K562 (cell line): Measurements from ENCODE around the gene CTH. TPM values are rescaled to one million over a fixed set of nuclear protein-coding genes. Genes with fewer than 3 reads are reported as not detected.
A peak's percentile ranks its signal among the peaks of the same experiment; 100 is the strongest.

Experiments used
- BCL6 ChIP-seq: fragments of 250-450 bp; sonication (Bioruptor Pico); IDR thresholded peaks from 2 replicates; pipeline ENCODE4 v1.4.0; 2020
- CBFB ChIP-seq: sonication (generic); formaldehyde crosslinking; IDR thresholded peaks from 2 replicates; pipeline ENCODE4 v1.4.0; 2020; ENCODE audit warnings: mild to moderate bottlenecking, missing genetic modification reagents
- HDAC1 ChIP-seq, 2 experiments: fragments of 450-650 bp; IDR thresholded peaks; 2 replicates each; pipeline ENCODE4 v1.6.1; 2016 to 2017; ENCODE audit warnings: inconsistent platforms in 1 of 2, mild to moderate bottlenecking in 1 of 2, moderate library complexity in 1 of 2
- MAFG ChIP-seq: fragments of 450-650 bp; conservative IDR thresholded peaks from 2 replicates; pipeline ENCODE4 v1.6.1; 2016; ENCODE audit warnings: missing genetic modification characterization, missing compliant biosample characterization
- MAFK ChIP-seq: IDR thresholded peaks from 2 replicates; pipeline ENCODE4 v1.6.1; 2011; ENCODE audit warnings: low read length, improper control_type of control experiment
- MTF1 ChIP-seq: fragments of 250-450 bp; sonication (Bioruptor Pico); IDR thresholded peaks from 2 replicates; pipeline ENCODE4 v1.9.0; 2021; ENCODE audit warnings: moderate library complexity, mild to moderate bottlenecking, inconsistent platforms, borderline replicate concordance
- NFE2 ChIP-seq: IDR thresholded peaks from 2 replicates; pipeline ENCODE4 v1.6.1; 2014; ENCODE audit warnings: antibody characterized with exemption, low read depth
- NR0B1 ChIP-seq: fragments of 450-650 bp; IDR thresholded peaks from one replicate; pipeline ENCODE4 v1.6.1; 2018; ENCODE audit warnings: mild to moderate bottlenecking, moderate library complexity; ENCODE audit not compliant: partially characterized antibody
- PHF21A ChIP-seq: fragments of 450-650 bp; IDR thresholded peaks from 2 replicates; pipeline ENCODE4 v1.6.1; 2017; ENCODE audit warnings: low read depth, borderline replicate concordance
- TAF1 ChIP-seq: IDR thresholded peaks from 2 replicates; pipeline ENCODE4 v1.6.1; 2011; ENCODE audit warnings: mild to moderate bottlenecking, low read length, moderate library complexity; ENCODE audit not compliant: insufficient read depth, control insufficient read depth, severe bottlenecking; ENCODE audit errors: extremely low read depth
- ZBTB26 ChIP-seq: fragments of 450-650 bp; formaldehyde crosslinking; IDR thresholded peaks from 2 replicates; pipeline ENCODE4 v1.4.0; 2022; ENCODE audit warnings: missing genetic modification characterization
- ZBTB8A ChIP-seq: fragments of 450-650 bp; IDR thresholded peaks from 2 replicates; pipeline ENCODE4 v1.6.1; 2018; ENCODE audit warnings: mild to moderate bottlenecking, moderate library complexity; ENCODE audit not compliant: partially characterized antibody
- ZHX1 ChIP-seq: fragments of 150-350 bp; conservative IDR thresholded peaks from 2 replicates; pipeline ENCODE4 v1.6.1; 2014; ENCODE audit warnings: low read length
- ZNF143 ChIP-seq: sonication (generic); formaldehyde crosslinking; IDR thresholded peaks from 2 replicates; pipeline ENCODE4 v1.9.0; 2022; ENCODE audit warnings: mild to moderate bottlenecking, missing genetic modification reagents
- ZNF354B ChIP-seq: fragments of 250-450 bp; sonication (Bioruptor Pico); IDR thresholded peaks from 2 replicates; pipeline ENCODE4 v1.4.0; 2020
- ZNF592 ChIP-seq: fragments of 450-650 bp; IDR thresholded peaks from 2 replicates; pipeline ENCODE4 v1.6.1; 2017; ENCODE audit warnings: antibody characterized with exemption, mild to moderate bottlenecking
- ZNF740 ChIP-seq, 3 experiments: fragments of 200-800 bp in 1 of 3; sonication (Bioruptor generic) in 1 of 3; sonication (generic) in 1 of 3; formaldehyde crosslinking in 1 of 3; IDR thresholded peaks; 2 replicates each; pipeline versions ENCODE4 v1.6.1 to v1.8.0; 2016 to 2022; ENCODE audit warnings: mild to moderate bottlenecking in 2 of 3, missing compliant biosample characterization in 2 of 3, missing genetic modification characterization in 2 of 3, missing genetic modification reagents in 1 of 3
- polyA plus RNA-seq, 8 experiments: library from polyadenylated mRNA; depleted of rRNA in 4 of 8; stranded (reverse) in 5 of 8; unstranded in 3 of 8; fragments of >200 nt; fragmentation: Nextera tagmentation in 2 of 8; fragmentation: Illumina TruSeq in 1 of 8; extraction: Ambion mirVana in 2 of 8; extraction: Trizol in 1 of 8; gene quantifications; 2 replicates each; pipeline versions ENCODE4 v1.2.1 to v1.2.3, GENCODE V29; 2011 to 2014; ENCODE audit warnings: inconsistent platforms in 1 of 8, missing spikeins in 1 of 8
- total RNA-seq, 7 experiments: library from RNA; depleted of rRNA in 6 of 7; stranded (reverse); fragments of >200 nt in 6 of 7; fragmentation: Illumina TruSeq in 2 of 7; extraction: Trizol in 2 of 7; gene quantifications; 2 replicates each; pipeline versions ENCODE4 v1.2.1 to v1.2.3, GENCODE V29; 2011 to 2021; ENCODE audit warnings: low replicate concordance in 1 of 7

CTH gene
- total and polyA plus RNA-seq, 9 of the 15 experiments (the other 6 are each of a cell fraction or from before 2014, with no cell fraction given), result 8.0 to 54.4 (median 30.9) TPM

- TF ChIP-seq NR0B1, result no peak
- TF ChIP-seq ZNF740 (CRISPR knock-in tag; IDR thresholded peaks at IDR 0.05), result no peak
- no peak for TF ChIP-seq ZNF740 (tag; IDR thresholded peaks at IDR 0.05)
- TF ChIP-seq ZNF354B (CRISPR knock-in tag), result no peak
- no peak for TF ChIP-seq ZBTB26 (CRISPR knock-in tag)
- peak; percentile 71; the same call in 1 of the 2 replicates for TF ChIP-seq MAFK
- TF ChIP-seq BCL6 (CRISPR knock-in tag), result no peak
- TF ChIP-seq NFE2, result peak; percentile 51
- TF ChIP-seq TAF1, result no peak
- no peak for TF ChIP-seq ZHX1
- no peak for TF ChIP-seq CBFB
- peak; percentile 43; the same call in 1 of the 2 replicates for TF ChIP-seq ZNF592
- no peak for TF ChIP-seq PHF21A
- TF ChIP-seq ZNF143 (CRISPR knock-in tag), result no peak
- TF ChIP-seq MAFG, result peak; percentile 80
- TF ChIP-seq ZBTB8A, result no peak
- no peak for TF ChIP-seq MTF1
- TF ChIP-seq HDAC1 (IDR thresholded peaks at IDR 0.05), result no peak
Observed at GRCh38 chr1:70409136-70409535, 1.9 kb upstream of the CTH start (continued).
